Loucy (cell line): ENCODE measurements around the gene VMAC.

Experiments used
- H2AFZ ChIP-seq: fragments of 200-600 bp; sonication (generic); 2 replicates; pipeline ENCODE4 v1.6.0; 2016; ENCODE audit warnings: antibody characterized with exemption, mild to moderate bottlenecking, low read length, moderate library complexity
- H3F3A ChIP-seq: fragments of 200-600 bp; 2 replicates; pipeline ENCODE4 v1.6.0; 2016; ENCODE audit warnings: antibody characterized with exemption, low read depth, mild to moderate bottlenecking
- H3K27me3 ChIP-seq: fragments of 200-600 bp; sonication (generic); 2 replicates; pipeline ENCODE4 v1.6.1; 2014; ENCODE audit warnings: low read length, mild to moderate bottlenecking; ENCODE audit not compliant: insufficient read depth, poor library complexity, severe bottlenecking
- H3K36me3 ChIP-seq: fragments of 200-600 bp; sonication (generic); 2 replicates; pipeline ENCODE4 v1.6.1; 2016; ENCODE audit warnings: low read length; ENCODE audit not compliant: insufficient read depth
- H3K4me1 ChIP-seq: fragments of 200-600 bp; sonication (generic); 2 replicates; pipeline ENCODE4 v1.5.1; 2014; ENCODE audit warnings: low read length, mild to moderate bottlenecking; ENCODE audit not compliant: insufficient read depth, poor library complexity, severe bottlenecking
- H3K4me2 ChIP-seq: fragments of 200-600 bp; sonication (generic); 2 replicates; pipeline ENCODE4 v1.6.0; 2014; ENCODE audit warnings: antibody characterized with exemption, low read length, low read depth, mild to moderate bottlenecking; ENCODE audit not compliant: poor library complexity, severe bottlenecking
- H3K4me3 ChIP-seq: fragments of 200-600 bp; sonication (generic); 2 replicates; pipeline ENCODE4 v1.5.1; 2014; ENCODE audit warnings: low read length, mild to moderate bottlenecking, mixed read lengths; ENCODE audit not compliant: poor library complexity, severe bottlenecking
- H3K79me2 ChIP-seq: fragments of 200-600 bp; sonication (generic); 2 replicates; pipeline ENCODE4 v1.6.1; 2014; ENCODE audit warnings: low read length; ENCODE audit not compliant: insufficient read depth
- H3K9ac ChIP-seq: fragments of 200-600 bp; sonication (generic); 2 replicates; pipeline ENCODE4 v1.6.0; 2014; ENCODE audit warnings: mild to moderate bottlenecking, low read depth, low read length, moderate library complexity; ENCODE audit not compliant: poor library complexity, severe bottlenecking
- H3K9me2 ChIP-seq: fragments of 200-600 bp; sonication (generic); replicated peaks from 2 replicates; pipeline ENCODE4 v1.6.1; 2016; ENCODE audit warnings: low read depth, low read length, mixed read lengths
- H3K9me3 ChIP-seq: fragments of 200-600 bp; sonication (generic); 2 replicates; pipeline ENCODE4 v1.6.1; 2014; ENCODE audit warnings: mild to moderate bottlenecking, antibody characterized with exemption, low read length, low read depth; ENCODE audit not compliant: insufficient read depth
- H4K20me1 ChIP-seq: fragments of 200-600 bp; sonication (generic); 2 replicates; pipeline ENCODE4 v1.6.0; 2014; ENCODE audit warnings: antibody characterized with exemption, low read length, mild to moderate bottlenecking; ENCODE audit not compliant: insufficient read depth, poor library complexity, severe bottlenecking
- EZH2phosphoT487 ChIP-seq: fragments of 200-600 bp; IDR thresholded peaks from 2 replicates; pipeline ENCODE4 v1.6.1; 2018; ENCODE audit warnings: antibody characterized with exemption, mild to moderate bottlenecking, moderate library complexity, borderline replicate concordance
- TF ChIP-seq, protein P1 (sequence below): fragments of 200-600 bp; sonication (generic); conservative IDR thresholded peaks from 2 replicates; pipeline ENCODE4 v1.5.1; 2014; ENCODE audit warnings: mild to moderate bottlenecking, antibody characterized with exemption, low read length

The VMAC gene

DNA sequence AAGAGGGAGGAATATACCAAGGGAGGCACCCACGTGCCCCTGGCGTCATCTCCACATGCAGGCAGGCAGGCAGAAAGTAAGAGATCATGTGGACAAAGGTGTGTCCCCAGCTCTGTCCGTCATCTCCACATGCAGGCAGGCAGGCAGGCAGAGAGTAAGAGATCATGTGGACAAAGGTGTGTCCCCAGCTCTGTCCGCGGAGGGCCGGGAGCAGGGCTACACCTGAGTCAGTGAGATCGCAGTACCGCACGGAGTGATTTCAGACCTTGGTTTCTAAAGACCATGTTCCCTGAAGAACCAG lies 31.6 kb downstream of the VMAC start:
- Histone ChIP-seq H3K36me3 (peaks cover 80% of the 10 kb centered on the region; the same call in 1 of the 2 replicates), H3K9me3 (no peaks in the 10 kb centered on the region), H2AFZ (no peak overlapping the region), H3K4me2 (no peak overlapping the region), H3F3A (no peaks in the 10 kb centered on the region), H3K4me1 (no peaks in the 10 kb centered on the region), H3K9me2 (no peaks in the 10 kb centered on the region), H4K20me1 (no peaks in the 10 kb centered on the region), H3K9ac (no peak overlapping the region), H3K79me2 (peaks cover 13% of the 10 kb centered on the region; the same call in 1 of the 2 replicates), H3K27me3 (no peaks in the 10 kb centered on the region), H3K4me3 (no peak overlapping the region)
- no peak for TF ChIP-seq EZH2phosphoT487
- TF ChIP-seq, protein P1, sequence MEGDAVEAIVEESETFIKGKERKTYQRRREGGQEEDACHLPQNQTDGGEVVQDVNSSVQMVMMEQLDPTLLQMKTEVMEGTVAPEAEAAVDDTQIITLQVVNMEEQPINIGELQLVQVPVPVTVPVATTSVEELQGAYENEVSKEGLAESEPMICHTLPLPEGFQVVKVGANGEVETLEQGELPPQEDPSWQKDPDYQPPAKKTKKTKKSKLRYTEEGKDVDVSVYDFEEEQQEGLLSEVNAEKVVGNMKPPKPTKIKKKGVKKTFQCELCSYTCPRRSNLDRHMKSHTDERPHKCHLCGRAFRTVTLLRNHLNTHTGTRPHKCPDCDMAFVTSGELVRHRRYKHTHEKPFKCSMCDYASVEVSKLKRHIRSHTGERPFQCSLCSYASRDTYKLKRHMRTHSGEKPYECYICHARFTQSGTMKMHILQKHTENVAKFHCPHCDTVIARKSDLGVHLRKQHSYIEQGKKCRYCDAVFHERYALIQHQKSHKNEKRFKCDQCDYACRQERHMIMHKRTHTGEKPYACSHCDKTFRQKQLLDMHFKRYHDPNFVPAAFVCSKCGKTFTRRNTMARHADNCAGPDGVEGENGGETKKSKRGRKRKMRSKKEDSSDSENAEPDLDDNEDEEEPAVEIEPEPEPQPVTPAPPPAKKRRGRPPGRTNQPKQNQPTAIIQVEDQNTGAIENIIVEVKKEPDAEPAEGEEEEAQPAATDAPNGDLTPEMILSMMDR: no peak

DNA sequence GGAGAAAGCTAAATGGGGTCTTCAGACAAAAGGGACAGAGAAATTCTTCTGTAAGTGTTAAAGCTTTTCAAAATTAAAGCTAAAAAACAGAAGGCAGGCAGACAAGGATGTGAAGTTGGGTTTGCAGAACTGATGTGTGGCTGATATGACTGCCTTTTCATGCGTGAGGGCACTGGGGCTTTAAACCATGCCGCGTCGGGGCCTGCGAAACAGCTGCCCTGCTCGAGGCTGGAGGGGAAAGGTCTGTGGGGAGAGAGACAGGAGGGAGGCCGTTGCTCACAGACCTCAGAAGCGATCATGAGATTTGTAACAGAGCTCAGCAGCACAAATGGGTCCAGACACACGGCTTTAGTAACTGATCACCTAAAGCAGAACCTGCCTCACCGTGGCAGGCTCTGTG lies 32.9 kb downstream of the VMAC start:
- Histone ChIP-seq H3K4me1 (no peaks in the 10 kb centered on the region), H3F3A (no peaks in the 10 kb centered on the region), H3K9me3 (no peaks in the 10 kb centered on the region), H3K4me3 (no peak overlapping the region), H3K27me3 (no peaks in the 10 kb centered on the region), H2AFZ (no peak overlapping the region), H3K36me3 (peaks cover 72% of the 10 kb centered on the region; the same call in 1 of the 2 replicates), H3K79me2 (peaks cover 22% of the 10 kb centered on the region; the same call in 1 of the 2 replicates), H3K4me2 (no peak overlapping the region), H3K9ac (no peak overlapping the region), H4K20me1 (no peaks in the 10 kb centered on the region), H3K9me2 (no peaks in the 10 kb centered on the region)
- TF ChIP-seq EZH2phosphoT487: no peak
- TF ChIP-seq, protein P1: no peak

DNA sequence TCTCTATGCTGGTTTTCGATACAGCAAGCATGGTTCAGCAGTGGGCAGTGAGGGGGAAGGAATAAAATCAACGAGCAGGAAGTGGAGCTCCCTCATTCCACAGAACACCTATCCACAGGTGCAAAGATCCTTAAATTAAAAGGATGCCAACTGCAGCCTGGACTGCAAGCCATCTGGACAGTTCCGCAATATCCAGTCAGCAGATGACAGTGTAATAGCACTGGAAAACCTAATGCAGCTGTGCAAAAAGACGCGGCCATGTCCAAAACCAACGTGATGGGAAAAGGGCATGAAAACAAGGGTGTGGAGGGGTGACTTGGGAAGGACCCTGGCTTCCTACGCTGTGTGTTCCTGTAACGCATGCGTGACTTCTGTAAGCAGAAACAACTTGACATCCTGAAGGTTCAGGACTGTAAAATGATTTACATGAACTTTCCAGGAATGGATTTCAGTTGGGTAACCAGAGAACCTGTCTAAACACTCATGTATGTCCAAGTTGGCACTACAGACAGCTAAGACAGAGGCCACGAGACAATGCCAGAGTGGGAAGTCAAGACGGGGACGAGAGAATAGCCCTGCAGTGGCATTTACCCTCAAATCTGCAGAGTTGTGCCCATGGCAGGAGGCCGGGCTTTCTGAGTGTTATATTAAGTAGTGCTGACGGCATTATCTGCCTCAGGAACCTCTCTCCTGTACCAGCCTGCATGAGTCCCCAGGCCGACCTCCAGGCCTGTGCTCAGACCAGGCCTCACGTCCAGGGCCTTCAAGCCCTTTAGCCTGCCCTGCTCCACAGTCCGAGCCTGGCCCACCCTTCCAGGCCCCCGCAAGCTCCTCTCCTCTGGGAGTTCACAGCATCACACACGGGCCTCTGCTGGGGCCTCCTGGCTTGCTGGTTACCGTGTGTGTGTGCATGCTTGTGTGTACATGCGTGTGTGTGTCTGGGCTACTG lies 35.9 kb downstream of the VMAC start:
- H4K20me1 ChIP-seq: peaks cover 6% of the 10 kb centered on the region
- H3K27me3 ChIP-seq: no peaks in the 10 kb centered on the region
- H3K9ac ChIP-seq: no peak overlapping the region
- no peaks in the 10 kb centered on the region for H3K4me1 ChIP-seq
- no peak overlapping the region for H3K4me3 ChIP-seq
- H3F3A ChIP-seq: no peaks in the 10 kb centered on the region
- peaks cover 47% of the 10 kb centered on the region; the same call in 1 of the 2 replicates for H3K79me2 ChIP-seq
- H2AFZ ChIP-seq: no peak overlapping the region
- no peaks in the 10 kb centered on the region for H3K9me3 ChIP-seq
- H3K36me3 ChIP-seq: peaks cover 60% of the 10 kb centered on the region; the same call in 1 of the 2 replicates
- TF ChIP-seq, protein P1: no peak
- no peak for TF ChIP-seq EZH2phosphoT487
- no peaks in the 10 kb centered on the region for H3K9me2 ChIP-seq
- no peak overlapping the region for H3K4me2 ChIP-seq
